NCI-H2196 (cell line): Measurements from ENCODE around the gene N4BP2L2.

Experiments
- DNase-seq: peaks from one replicate; lab custom pipeline; 2025; ENCODE audit not compliant: unreplicated experiment; lab: John Stamatoyannopoulos, UW

The N4BP2L2 gene

DNA sequence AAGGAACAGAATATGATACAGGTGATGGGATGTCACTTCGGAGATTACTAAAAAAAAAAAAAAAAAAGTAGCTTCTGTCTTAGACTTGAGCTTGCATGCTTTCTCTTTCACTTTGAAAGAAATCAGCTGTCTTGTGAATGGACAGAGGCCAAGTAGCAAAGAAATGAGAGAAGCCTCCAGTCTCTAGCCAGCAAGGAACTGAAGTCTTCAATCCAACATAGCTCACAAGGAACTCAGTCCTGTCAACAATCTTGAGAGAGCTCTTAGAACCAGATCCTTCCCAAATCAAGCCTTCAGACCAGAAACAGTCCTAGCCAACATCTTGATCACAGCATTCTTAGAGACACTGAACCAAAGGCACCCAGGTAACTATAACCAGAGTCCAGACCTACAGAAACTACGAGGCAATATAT, 7.7 kb downstream of the N4BP2L2 start:
- DNase-seq: no peak

DNA sequence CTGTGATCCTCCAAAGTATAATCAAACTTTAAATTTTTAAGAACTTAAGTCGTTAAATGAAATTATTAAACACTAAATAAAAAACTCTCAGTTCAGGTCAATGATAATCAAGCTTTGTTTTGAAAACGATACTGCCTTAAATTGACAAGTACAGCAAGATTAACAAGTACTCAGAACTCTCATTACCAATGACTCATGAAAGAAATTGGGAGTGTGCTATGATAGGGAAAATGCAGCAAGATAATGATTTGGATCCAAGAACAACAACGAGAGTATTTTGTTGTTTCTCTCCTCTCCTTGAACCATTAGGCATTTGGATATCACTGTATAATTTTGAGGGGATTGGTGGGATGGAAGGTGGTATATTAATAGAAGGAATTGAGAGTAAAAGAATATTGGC, 10.2 kb downstream of the N4BP2L2 start:
- no peak for DNase-seq

DNA sequence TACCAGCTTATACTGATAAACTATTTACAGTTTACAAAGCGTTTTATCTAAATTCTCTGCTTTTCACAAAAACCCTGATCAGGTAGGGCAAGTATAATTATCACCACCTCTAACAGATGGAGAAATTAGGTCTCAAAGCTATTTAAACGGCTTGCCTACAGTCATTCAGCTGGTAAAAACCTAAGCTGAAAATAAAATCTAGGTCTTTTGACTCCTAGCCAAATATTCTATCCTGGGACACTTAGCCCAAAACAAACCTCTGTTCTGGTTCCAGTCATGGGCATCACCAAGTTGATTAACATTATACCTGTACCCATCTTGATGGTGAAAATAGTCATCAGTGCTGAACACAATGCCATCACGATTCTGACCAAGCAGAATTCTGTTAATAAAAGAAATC, 11.4 kb downstream of the N4BP2L2 start:
- DNase-seq: no peak

DNA sequence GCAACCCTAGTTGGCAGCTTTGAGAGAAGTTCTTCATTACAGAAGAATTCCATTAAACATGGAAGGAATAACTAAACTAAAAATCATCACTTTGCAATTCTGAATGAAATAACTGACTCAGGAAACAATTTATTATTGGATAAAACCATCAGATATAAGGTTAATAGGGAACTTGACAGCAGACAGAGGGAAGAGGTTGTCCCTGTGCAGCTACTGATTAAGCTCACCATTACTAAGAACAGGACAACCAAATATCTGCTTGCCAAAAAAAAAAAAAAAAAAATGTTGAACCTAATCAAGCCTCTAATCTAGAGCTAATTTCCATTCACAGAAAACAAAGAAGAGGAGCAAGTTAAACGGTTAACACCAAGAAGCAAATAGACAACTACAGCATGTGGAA, 12.8 kb downstream of the N4BP2L2 start:
- DNase-seq: no peak

DNA sequence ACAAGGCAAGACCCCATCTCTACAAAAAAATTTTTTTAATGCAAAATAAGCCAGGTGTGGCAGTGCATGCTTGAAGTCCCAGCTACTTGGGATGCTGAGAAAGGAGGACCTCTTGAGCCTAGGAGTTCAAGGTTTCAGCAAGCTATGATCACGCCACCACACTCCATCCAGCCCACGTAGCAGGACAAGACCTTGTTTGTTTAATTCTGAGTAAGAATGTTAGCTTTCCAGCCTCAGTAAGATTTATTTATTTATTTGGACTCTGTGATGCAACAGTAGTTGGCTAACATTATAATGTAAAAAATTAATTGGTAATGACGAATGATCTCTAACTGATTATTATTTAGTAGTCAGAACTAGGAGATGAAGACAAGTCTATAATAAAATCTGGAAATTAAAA, 23.3 kb downstream of the N4BP2L2 start:
- DNase-seq: no peak

DNA sequence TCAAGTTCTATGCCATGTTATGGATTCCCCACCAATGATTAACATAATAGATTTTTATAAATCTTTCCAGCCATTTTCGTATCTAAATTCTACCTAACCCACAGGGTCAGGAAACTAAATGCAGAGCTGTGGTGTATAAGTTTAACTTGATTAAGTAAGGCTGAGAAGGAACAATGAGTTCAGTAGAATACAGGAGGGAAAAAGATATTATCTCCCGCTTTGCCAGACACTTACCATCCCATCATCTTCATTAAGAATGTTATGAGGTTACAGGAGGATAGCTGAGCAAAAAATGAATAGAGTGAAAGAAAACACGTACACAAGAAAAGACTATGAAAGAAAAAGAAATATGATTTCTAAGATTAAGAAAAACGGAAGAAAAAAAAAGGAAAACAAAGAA, 27.1 kb downstream of the N4BP2L2 start:
- no peak for DNase-seq

DNA sequence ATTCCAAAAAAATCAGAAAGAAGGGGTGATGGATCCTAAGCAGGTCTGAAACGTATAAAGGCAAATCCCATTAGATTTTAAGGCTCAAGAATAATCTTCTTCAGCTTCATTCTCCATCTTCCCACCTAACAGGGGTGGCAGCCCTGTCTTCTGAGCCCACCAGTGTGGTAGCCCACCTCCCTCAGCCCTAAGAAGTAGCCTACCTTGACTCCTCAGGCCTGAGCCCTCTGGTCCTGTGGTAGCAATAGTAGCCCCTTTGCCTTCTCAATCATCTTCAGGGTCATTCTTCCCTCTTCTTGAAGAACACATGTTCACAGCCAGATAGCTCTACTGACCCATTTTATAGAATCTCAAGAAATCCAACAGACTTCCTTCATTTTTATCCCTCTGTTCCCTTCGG, 33.7 kb downstream of the N4BP2L2 start:
- no peak for DNase-seq

DNA sequence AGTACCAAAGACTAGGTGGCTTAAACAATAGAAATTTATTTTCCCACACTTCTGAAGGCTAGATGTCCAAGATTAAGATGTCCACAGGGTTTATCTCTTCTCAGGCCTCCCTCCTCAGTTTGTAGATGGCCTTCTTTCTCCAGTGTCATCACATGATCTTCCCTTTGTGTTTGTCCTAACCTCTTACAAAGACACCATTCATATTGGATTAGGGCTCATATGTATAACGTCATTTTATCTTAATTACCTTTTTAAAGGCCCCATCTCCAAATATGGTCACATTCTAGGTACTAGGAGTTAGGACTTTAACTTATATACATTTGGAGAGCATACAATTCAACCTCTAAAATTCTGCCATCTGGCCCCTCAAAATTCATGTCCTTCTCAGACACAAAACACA, 34.3 kb downstream of the N4BP2L2 start:
- no peak for DNase-seq

DNA sequence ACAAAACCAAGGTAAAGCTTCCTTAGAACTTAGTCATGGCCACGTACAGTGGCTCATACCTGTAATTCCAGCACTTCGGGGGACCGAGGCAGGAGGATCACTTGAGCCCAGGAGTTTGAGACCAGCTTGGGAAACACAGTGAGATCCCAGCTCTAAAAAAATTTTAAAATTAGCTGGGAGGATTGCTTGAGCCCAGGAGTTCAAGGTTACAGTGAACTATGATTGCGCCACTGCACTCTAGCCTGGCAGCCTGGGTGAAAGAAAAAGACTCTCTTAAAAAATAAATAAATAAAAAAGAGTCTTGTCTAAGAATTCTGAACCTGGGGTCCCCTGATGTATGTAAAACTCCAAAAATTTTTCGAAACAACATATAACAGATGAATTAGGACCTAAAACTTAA, 34.9 kb downstream of the N4BP2L2 start:
- DNase-seq: no peak

DNA sequence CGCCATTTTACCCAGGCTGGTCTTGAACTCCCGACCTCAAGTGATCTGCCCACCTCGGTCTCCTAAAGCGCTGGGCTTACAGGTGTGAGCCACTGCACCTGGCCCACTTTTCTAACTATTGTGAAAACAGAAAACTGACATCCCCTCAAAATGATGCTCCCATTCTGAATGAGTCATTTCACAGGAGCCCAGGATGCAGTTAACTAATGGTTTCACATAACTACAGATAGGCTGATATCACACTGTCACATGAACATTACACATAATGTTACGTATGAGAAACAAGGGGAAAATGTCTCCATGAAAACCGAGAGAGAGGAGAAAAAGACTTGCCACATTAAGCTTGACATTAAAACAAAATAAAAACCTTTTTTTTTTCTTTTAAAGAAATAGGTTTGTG, 37.5 kb downstream of the N4BP2L2 start:
- no peak for DNase-seq

DNA sequence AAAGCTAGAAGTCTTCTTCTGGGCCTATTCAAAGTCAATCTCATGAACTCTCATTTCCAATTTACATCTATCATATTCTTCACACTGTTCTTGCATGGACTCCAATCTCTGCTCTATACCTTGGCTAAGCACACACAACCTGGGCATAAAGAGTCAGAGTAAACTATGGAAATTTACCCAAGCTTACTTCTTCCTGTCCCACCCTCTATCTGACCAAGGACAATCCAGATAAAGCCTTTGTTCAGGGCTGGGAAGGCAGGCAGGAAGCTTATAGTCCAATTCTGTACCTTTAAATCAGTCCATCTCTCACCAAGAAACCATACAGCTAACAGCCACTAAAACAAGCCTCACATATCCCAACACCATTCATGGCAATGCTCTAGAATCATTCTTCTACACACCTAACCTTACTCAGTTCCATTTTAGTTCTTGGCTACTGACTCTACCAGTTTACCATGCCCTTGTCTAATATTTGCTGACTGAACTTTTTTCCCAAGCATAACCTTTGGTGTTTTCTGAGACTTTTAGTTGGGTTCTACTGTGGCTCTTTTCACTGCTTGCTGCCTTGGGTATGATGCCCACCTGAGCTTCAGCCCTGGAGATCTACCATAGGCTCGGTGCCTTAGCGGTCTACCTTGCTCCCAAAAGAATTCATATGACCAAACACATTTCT, 38.9 kb downstream of the N4BP2L2 start:
- DNase-seq: no peak

DNA sequence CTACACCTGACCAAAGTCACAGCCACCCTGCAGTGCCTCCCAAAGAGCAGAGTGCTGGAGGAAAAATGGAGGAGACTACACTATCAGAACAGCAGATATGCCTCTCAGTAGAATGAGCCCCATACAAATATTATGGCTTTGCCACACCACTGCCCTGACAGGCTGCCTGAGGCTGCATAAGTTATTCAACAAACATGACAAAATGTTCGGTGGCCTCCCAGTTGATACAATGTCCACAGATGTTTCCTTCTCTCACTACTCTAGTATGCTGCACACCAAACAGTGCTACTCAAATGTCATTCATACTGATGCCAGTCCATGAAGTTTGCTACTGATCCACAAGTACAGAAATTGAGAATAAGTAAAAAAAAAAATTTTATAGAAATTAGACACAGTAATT, 41.0 kb downstream of the N4BP2L2 start:
- DNase-seq: no peak

DNA sequence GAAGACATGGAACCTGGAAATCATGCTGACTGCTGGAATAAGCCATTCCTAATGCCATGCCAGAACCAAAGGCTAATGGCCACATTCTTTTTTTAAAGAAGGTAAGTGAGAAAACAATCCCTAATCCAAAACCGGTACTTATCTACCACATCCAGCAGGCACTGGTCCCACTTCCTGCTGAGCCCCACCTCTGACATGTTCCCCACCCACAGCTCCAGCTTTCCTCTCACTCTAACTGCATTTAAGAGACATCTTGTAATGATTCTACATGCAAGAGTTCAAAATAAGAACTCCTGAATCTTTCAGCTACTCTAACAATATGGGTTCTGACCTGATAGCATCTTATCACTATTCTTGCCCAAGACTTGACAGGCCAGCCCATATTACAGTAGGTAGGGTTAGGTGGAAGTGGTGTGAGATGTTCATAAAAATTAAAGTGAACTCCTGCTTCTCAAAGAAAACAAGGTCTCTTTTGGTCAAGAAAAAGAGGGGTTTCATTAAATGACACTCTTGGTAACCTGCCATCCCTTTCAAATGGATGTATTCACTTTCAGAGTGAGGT, 41.9 kb downstream of the N4BP2L2 start:
- DNase-seq: no peak

DNA sequence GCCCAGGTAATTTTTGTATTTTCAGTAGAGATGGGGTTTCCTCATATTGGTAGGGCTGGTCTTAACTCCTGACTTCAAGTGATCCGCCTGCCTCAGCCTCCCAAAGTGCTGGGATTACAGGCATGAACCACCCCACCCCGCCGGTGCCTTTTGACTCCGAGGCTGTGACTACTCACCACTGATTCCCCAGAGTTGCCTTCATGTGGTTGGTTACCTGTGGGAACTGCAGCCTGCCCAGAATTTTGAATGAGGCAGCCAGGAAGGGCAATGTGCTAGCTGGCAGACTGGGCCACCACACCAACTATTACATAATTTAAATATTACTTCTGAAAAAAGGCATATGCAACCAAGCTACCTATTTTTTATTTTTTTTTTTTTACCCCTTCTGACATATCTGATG, 42.8 kb downstream of the N4BP2L2 start:
- DNase-seq: no peak

DNA sequence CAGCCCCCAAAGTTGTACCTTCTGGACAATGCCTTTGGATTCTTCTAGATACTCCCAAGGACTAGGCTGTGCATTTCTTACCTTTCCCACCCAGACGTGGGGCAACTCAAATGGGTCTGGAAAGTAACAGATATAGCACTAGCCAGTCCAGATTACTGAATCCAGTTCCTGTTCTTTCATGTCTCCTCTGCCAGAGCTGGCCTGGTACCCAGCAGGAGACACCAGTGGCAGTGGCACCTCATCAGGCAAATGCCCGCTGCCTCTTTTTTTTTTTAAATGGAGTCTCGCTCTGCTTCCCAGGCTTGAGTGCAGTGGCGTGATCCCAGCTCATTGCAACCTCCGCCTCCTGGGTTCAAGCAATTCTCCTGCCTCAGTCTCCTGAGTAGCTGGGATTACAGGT, 43.2 kb downstream of the N4BP2L2 start:
- DNase-seq: no peak

DNA sequence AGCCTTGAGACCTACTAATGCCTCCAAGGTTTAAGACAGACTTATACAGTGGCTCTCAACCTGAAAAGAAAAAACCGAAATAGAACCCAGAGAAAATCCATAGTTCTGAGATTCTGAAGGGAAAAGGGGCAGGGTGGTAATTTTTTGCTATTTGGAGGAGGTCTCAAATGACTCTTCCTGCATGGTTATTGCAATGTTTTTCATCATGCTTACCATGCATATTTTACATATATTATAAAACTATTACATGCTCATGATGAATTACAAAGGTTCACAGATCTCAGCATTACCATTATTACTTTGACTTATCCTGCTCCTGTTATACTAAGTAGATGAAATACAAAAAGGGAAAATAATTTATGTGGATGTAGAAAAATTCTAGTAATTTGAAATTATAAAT, 47.6 kb downstream of the N4BP2L2 start:
- DNase-seq: no peak

DNA sequence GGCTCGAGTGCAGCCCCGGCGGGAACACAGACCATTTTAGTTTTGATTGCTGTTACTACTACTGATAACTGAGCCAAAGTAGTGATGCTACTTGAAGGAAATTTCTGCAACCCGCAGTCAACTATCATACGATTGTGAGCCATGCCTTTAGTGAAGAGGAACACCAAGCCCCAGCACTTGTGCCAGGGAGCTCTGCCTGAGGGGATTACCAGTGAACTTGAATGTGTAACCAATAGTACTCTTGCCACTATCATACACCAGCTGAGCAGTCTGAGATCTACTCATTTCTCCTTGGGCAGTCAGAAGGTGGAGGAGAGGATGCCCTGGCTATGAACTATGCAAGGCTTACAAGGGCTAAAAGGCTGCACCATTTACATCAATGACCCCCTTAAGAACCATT, 61.7 kb downstream of the N4BP2L2 start:
- no peak for DNase-seq

DNA sequence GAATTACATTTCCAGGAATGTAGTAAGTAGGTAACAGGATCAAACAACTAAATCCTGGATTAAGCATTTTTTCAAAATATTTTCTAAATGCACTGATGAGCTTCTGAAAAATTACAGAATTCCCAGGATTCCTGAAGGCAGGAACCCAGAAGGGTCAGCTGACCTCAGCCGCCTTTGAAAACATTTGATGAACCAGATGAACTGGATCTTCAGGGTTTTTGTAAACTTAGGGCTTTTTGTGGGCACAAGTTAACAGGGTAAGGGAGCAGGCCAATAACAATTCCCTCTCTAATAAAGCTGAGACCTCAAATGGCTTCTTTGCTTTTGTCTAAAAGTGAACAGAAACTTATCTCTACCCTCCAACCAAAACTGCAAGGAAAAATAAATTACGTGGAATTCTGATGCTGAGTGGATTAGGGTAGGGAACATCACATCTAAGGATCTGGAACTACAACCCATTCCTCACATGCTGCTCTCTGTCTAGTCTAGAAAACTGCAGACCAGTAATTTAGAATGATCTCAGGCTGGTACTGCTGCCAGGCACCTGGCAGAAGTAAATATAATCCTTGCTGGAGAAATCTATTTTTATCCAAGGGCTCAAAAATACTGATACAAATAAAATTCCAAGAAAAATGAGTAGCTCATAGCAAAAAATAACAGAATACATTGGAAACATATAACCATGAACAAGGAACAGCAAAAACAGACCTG, 62.4 kb downstream of the N4BP2L2 start:
- no peak for DNase-seq

DNA sequence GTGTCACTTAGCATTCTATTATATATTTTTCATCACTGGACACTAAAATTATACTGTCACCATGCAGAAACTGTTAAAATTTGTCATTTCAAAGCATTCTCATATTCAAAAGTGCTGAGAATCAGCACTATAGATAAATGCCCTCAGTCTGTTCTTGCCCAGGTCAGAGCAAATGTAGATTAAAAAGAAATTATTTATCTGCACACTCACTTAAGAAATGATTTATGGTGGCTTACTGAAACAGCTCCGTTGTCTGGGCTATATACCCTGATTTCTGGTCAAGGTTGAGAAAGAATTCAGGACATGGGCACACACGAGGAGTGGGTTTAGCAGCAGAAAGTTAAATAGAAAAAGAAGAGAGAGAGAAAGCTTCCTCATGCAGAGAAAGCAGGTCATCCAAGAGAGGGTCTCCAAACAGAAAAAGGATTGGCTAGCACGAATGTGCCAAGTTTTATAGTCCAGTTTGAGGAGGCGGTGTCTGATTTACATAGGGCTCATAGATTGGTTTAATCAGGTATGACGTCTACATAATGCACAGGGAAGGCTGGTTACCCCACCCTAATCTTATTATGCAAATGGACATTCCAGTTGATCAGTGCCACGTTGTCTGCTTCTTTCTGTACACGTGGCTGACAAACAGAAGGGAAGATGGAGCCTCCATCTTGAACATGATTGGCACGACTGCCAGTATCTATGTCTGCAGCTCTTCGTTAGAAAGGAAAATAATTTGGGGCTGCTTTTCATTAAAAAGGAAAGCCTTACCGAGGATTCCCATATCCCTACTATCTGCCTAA, 63.4 kb downstream of the N4BP2L2 start:
- DNase-seq: no peak

DNA sequence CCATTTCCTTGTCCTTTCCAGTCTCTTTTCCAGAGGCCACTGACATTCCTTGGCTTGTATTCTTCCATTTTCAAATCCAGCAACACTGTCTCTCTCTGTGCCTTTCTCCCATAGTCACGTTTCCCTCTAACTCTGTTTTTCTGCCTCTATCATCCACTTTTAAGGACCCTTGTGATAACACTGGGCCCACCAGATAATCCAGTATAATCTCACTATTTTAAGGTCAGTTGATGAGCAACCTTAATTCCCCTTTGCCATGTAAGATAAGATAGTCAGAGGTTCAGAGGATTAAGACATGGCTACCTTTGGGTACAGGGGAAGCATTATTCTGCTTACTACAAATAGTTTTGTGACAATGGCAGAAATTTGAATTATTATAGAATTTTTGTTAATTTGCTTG, 64.9 kb downstream of the N4BP2L2 start:
- no peak for DNase-seq

DNA sequence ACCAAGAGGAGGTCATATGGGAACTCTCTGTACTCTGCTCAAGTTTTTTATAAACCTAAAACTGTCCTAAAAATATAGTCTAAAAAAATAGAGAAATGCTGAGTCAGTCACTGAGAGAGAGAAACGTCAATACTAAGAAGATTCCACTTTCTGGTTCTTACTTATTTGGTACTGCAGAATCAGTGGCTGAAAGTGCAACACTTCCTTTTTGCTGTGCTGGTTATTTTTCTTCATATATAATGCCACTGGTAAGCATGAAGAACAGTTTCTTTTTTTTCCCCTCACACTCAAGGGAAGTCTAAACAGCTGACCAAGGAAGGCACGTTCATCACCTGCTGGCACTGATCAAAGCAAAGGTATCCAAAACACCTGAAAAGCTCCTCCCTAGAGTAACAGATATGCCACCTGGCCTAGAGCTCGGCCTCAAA, 66.4 kb downstream of the N4BP2L2 start:
- no peak for DNase-seq
